ENCODE measurements around the gene OR52E8.

Gene OR52E8

DNA sequence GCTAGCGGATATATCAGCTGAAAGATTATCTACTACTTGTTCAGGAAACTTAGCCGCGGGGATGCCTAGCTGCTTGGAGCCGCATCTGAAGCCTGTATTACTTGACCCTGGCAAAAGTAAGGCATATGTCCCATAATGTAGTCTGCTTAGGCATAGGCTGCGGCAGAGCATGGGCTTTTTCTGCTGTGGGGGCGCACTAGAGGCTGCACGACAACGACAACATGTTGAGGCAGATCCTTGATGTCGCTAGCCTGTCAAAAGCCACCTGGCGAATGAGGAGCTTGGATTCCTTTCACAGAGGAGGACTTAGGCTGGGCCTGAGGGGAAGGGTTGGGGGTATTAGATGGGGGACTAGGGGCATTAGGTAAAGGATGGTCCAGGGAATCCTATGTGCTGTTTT, 49.9 kb downstream of the OR52E8 start:
- DNase-seq (ENCODE audit: low spot score), result no peak

Measured in AG20443 (cell line).